IPS DF 19.7 (cell line): ENCODE measurements around the gene ATAD3B.
"Not testable (repeated sequence)": the region's sequence is repeated elsewhere in the genome, so short reads cannot be mapped to it uniquely, and the experiment has no call there.

Experiments used
- DNase-seq: peaks from one replicate; pipeline ENCODE4 v3.0.0-alpha.2; 2013; ENCODE audit warnings: low read depth, low spot score

ATAD3B gene

DNA sequence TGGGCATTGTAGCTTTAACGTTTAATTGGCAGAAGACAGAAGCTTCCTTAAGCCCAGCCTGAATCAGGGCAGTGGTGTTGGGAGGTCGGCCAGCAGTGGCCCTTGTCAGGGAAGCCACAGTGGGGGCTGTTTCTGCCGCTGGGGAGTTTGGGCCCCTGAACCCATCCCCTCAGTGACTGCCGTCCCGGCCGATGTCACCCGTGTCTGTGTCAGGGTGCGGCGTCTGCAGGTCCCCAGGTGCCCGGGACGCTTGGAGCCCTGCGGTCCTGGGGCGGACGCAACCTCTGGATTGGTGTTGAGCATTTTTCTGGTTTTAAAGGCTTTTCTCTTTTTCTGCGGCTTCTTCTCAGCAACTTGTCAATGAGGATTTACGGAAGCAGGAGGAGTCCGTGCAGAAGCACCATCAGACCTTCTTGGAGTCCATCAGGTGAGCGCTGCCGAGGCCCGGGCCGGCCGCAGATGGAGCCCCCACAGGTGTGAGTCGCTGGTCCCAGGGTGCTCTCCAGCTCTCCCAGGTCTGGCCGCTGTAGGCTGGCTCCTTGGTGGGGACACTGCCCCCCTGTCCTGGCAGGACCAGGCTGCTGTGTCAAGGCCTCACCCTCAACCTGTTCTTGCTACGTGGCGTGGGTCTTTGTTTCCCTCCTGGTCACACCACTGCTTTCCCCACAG is 19.7 kb upstream of the ATAD3B start:
- DNase-seq = no peak

- not testable (repeated sequence) for DNase-seq
Measured at GRCh38 chr1:1452365-1452739, 19.2 kb upstream of the ATAD3B start.

GRCh38 chr1:1452882-1453281 is 18.7 kb upstream of the ATAD3B start:
- no peak for DNase-seq

DNA sequence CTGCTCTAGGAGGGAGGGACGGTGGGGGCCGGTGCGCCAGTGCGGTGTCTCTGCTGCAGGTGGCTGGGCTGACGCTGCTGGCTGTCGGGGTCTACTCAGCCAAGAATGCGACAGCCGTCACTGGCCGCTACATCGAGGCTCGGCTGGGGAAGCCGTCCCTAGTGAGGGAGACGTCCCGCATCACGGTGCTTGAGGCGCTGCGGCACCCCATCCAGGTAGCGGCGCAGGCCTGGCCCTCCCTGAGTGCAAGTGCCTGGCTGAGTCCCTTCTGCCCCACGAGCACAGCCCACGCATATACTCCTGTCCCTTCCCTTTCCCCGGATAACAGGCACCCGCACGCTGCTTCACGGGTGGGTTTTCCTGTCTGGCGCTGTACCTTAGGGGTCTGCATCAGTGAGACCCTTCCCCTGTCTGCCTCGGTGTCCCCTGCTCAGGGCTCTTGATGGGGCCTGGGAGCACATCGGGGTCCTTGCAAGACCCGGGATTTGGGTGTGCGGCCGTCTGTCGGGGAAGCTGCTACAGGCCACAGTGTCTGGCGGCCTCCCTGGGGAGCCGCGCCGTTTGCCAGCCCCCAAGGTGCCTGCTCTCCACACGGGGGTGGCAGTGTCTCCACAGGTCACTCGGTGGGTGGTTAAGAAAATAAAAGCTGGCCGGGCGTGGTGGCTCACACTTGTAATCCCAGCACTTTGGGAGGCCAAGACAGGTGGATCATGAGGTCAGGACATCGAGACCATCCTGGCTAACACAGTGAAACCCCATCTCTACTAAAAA is 17.1 kb upstream of the ATAD3B start:
- not testable (repeated sequence) for DNase-seq

DNA sequence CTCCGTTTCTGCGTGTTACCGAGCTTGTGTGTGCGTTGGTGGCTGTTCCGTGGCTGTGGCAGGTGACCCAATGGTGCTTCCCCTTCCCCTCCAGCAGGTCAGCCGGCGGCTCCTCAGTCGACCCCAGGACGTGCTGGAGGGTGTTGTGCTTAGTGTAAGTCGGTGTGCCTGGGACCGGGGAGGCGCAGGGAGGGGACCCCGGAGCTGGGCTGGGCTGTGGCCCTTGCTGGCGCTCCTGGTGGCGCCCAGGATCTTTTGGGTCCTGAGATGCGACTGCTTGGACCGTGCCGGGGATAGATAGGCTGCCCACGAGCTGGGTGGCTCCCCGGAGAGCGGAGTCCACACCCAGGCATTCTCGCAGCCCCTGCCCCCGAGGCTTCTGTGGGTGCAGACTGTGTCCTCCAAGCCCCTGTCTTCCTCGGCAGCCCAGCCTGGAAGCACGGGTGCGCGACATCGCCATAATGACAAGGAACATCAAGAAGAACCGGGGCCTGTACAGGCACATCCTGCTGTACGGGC is 16.1 kb upstream of the ATAD3B start:
- no peak for DNase-seq

DNA sequence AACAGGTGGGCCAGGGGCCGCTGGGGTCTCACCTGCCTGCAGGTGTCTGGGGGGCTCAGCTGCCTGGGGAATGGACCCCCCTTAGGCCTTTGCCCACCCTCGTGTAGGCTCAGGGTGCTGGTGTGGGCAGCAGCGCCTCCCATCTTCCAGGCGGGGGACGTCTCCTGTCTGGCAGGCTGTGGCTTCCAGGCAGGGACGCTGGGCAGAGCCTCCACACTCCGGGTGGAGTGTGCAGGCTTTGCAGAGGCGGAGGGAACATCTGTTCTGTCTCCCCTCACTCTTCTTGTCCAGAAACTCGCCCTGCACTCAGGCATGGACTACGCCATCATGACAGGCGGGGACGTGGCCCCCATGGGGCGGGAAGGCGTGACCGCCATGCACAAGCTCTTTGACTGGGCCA is 15.6 kb upstream of the ATAD3B start:
- DNase-seq = not testable (repeated sequence)

GRCh38 chr1:1456683-1457255 is 14.8 kb upstream of the ATAD3B start:
- not testable (repeated sequence) for DNase-seq

DNA sequence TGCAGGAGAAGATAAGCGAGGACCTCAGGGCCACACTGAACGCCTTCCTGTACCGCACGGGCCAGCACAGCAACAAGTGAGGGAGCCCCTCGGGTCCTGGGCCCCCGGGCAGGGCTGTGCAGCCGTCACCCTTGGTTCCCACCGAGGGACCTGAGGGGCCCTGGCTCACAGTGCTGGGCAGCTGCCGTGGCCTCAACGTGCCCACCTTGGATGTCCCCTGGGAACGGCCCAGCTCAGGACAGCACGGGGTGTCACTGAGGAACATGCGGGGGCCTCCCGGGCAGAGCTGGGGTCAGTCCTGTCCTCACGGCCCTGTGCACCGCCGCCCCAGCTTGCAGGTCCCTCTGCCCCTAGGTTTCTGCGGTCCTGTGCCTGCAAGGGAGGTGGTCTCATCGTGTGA is 12.4 kb upstream of the ATAD3B start:
- not testable (repeated sequence) for DNase-seq

- DNase-seq = not testable (repeated sequence)
Measured at GRCh38 chr1:1459711-1460110, 11.9 kb upstream of the ATAD3B start.

GRCh38 chr1:1460540-1461130 is 10.9 kb upstream of the ATAD3B start:
- no peak for DNase-seq

- DNase-seq = no peak
Measured at GRCh38 chr1:1461721-1462317, 9.7 kb upstream of the ATAD3B start.

DNA sequence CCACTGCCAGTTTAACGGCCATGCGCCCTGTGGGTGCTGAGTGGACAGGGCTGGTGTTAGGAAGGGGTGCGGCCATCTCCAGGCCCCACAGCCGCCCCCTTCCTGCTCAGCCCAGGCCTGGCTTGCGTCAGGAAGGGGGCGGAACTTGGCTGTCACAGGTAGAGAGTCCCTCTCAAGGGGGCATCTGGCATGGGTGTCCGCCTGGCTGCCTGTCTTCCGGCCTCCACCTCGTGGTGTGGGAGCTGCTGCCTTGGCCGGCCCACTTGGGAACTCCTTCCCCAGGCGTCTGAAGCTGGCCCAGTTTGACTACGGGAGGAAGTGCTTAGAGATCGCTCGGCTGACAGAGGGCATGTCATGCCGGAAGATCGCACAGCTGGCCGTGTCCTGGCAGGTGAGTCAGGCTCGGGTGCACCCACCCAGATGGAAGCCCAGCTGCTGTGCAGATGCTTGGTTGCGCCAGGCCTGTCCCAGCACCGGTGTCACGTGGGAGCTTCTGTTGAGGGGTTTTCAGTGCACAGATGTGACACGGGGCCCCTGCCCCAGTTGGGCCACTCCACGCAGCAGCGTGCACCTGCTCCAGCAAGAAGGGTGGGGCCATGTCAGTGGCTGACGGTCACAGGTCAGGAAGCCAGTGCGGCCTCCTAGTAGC is 9.1 kb upstream of the ATAD3B start:
- DNase-seq = no peak

- DNase-seq = no peak
Measured at GRCh38 chr1:1463312-1463711, 8.3 kb upstream of the ATAD3B start.

DNA sequence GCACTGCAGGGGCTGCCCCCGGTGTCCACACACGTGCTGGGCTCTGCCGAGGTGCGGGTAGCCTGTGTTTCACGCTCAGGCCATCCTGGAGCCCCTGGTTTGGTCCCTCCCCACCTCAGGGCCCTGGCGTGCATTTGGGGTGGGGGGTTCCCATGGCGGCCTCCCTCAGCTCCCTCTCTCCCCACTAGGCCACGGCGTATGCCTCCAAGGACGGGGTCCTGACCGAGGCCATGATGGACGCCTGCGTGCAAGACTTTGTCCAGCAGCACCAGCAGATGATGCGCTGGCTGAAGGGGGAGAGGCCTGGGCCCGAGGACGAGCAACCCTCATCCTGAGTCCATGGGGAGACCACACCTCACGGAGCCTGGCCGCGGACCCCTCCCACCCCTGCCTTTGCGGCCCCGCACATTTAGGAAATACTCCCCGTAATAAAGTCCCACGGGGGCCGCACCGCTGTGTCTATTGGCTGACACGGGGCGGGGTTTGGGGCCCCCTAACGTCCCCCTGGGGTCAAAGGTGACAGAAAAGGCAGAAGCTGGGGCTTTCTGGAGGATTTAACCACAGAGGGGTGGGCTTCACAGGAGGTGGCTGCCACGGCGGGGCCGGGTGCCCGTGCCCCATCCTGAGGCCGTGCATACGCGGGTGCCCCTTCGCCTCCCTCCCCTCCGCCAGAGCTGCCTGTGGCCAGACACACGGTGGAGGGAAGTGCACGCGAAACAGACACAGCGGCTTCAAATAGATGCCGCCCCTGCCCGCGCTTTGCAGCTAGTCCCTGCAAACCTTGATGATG is 3.2 kb upstream of the ATAD3B start:
- not testable (repeated sequence) for DNase-seq

DNA sequence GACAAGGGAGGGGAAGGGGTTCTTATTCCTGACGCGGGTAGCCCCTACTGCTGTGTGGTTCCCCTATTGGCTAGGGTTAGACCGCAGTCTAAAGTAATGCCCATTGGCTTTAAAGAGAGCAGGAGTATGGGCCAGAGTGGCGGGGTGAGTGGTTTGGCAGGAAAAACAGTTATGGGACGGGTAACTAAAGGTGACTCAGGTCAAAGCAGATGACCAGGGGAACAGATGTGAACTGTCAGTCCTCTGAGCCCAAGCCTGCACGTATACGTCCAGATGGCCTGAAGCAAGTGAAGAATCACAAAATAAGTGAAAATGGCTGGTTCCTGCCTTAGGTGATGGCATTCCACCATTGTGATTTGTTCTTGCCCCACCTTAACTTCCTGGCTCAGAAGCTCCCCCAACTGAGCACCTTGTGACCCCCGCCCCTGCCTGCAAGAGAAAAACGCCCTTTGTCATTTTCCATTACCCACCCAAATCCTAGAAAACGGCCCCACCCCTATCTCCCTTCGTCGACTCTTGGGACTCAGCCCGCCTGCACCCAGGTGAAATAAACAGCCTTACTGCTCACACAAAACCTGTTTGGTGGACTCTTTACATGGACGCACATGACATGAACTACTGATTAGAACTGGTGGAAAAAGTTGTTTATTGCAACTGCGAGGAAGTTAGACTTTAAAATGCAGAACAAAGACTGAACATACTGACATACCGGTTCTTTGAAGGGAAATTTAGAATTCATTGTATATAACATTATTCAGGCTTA is 758 bp upstream of the ATAD3B start:
- no peak for DNase-seq

DNA sequence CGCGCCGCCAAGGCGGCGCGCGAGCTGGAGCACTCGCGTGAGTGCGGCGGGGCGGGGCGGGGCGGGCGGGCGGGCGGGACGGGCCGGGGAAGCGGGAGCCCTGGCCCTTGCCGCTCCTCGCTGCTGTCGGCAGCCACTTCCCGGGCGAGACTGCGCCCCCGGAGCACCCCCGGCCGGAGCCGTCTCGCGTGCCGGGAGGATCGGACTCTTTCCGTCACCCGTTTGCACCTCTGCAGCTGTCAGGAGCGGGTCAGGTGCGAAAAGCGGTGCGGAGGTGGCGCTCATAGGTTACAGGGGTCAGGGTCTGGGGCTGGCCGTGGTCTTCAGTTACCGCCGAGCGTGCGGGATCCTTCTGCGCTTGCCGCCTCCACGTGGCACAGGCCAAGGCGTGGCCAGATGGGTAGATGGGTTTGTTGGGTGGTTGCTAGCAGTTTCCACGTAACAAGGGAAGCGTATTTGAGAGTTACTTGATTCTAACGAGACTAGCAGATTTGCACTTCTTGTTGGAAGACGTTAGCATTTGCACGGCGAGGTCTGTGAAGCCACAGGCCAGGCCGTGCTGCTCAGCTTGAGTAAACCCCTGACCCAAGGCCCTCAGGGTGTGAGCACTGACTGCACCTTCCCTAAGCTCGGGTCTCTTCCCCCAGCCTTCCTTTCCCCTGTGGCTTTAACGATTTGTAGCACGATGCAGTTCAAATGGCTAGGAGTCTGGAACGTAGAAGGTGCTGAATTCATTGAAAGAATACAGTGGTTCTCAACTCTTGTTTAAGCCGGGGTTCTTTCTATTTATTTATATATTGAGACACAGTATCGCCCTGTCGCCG is 700 bp downstream of the ATAD3B start:
- not testable (repeated sequence) for DNase-seq

GRCh38 chr1:1476011-1476410 is 4.4 kb downstream of the ATAD3B start:
- not testable (repeated sequence) for DNase-seq

DNA sequence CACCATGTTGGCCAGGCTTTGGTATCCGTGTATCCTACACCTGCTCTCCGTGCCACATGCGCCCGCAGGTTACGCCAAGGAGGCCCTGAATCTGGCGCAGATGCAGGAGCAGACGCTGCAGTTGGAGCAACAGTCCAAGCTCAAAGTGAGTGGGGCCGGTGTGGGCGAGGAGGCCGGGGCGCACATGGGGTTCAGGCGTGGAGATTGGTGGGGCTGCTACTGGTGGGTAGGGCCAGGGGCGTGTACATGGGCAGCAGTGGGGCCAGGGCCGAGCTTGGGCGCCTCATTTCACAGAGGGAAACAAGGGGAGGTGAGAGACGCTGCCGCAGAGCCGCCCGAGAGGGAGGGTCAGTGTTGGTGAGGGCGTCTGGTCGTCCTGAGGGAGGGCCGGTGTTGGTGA is 5.6 kb downstream of the ATAD3B start:
- no peak for DNase-seq
